Right lobe of liver (tissue), 4 donors: ENCODE measurements around the gene FMN2.
"Not testable (repeated sequence)": the region's sequence is repeated elsewhere in the genome, so short reads cannot be mapped to it uniquely, and the experiment has no call there.

Experiments
- CTCF ChIP-seq, 4 donors: fragments of 200-600 bp in 3 of 4; fragments of 450-650 bp in 1 of 4; IDR thresholded peaks; one replicate each; pipeline versions ENCODE4 v1.5.1 to v1.8.0; 2016 to 2022; ENCODE audit warnings: antibody characterized with exemption in 4 of 4, mild to moderate bottlenecking in 2 of 4
- POLR2A ChIP-seq: fragments of 450-650 bp; IDR thresholded peaks from one replicate; pipeline ENCODE4 v1.6.1; 2017; ENCODE audit warnings: antibody characterized with exemption, mild to moderate bottlenecking
- donor health status: DM: no; HTN: no; CAD: no.
- donor health status: DM: no; HTN: no; CAD: no.
- donor health status: DM: no; HTN: yes; CAD: no.

GRCh38 chr1:240184682-240185081 is 93.0 kb downstream of the FMN2 start:
- not testable (repeated sequence) for TF ChIP-seq CTCF (IDR thresholded peaks at IDR 0.05); POLR2A
